ENCODE data around the gene CADM1. TPM values are rescaled to one million over a fixed set of nuclear protein-coding genes. Genes with fewer than 3 reads are reported as not detected.

The CADM1 gene
- total RNA-seq, 4 donors from 2014 or later: 2.9 to 25.7 (median 9.6) TPM

DNA sequence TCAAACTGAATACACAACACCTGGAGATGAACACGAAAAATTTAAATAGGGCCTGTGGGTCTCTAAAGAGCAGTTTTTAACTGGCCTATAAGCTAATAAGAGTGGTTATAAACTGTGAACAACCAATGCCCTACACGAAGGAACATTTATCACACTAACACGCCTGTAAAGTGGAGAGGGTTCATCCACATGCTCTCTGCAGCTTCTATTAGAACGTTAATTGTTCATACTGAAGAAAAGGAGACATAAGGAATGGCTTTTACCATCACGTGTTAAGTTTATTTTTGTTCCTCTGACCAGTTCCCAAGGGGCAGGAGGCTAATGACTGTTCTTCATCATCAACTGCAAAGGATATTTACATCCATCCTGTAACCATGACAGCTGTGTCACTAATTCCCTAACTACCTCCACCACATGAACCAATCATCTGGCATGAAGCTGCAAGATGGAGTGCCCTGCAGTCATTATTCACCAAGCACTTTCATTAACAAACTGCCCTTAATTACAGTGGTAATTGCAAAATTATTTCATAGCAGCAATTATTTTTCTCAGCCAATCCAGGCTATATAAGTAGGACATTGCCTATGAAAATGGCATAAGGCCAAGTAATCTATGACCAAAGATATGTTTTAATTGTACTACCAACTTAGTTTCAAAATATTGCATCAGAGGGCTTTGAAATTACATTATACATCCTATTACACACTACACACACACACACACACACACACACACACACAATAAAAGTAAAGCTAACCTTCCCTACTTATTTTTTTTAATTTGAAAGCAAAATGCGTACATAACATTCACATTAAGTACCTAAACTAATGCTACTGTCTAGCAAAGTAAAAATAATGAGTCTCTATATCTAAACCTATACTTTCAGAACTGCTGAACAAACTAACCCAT lies 186.7 kb downstream of the CADM1 start:
- no peak for TF ChIP-seq CTCF (IDR thresholded peaks at IDR 0.05; ENCODE audit: low read depth)

DNA sequence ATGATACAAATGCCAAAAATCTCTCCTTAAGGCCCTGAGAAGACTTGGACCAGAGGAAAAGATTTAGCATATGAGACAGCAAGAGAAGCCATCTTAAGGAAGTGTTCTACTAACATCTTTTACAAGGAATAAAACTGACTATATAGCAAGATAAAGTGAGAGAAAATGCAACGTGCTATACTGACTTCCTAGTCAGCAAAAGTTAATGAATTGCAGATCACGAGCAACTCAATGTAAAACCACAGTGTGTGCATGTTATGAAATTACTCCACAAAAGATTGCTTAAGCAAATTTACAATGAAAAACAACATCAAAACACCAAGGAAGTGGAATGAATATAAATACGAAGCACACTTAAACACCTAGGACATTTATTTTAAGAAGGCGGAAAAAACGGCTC lies 187.5 kb downstream of the CADM1 start:
- TF ChIP-seq CTCF (IDR thresholded peaks at IDR 0.05; ENCODE audit: low read depth): no peak

GRCh38 chr11:115314330-115314920 lies 189.8 kb downstream of the CADM1 start:
- TF ChIP-seq CTCF (IDR thresholded peaks at IDR 0.05; ENCODE audit: low read depth): no peak

- no peak for TF ChIP-seq CTCF (IDR thresholded peaks at IDR 0.05; ENCODE audit: low read depth)
Measured at GRCh38 chr11:115313224-115313838, 190.9 kb downstream of the CADM1 start.

DNA sequence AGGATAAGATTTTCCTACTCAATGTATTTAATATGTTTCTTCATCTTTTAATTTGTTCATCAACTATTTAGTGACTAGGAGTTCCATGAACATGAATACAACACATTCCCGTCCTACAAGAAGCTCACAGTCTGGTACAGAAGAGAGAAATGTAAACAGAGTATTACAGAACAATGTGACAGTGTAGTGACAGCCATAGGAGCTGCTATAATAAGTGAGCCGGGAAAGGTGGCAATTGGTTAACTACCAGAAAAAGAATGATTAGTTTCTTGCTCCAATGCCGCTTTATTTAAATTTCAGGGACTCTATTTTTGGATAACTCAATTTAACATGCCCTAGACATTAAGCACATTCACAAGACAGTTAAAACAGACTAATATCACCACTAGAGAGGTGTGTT lies 192.3 kb downstream of the CADM1 start:
- TF ChIP-seq CTCF (IDR thresholded peaks at IDR 0.05; ENCODE audit: low read depth): no peak

DNA sequence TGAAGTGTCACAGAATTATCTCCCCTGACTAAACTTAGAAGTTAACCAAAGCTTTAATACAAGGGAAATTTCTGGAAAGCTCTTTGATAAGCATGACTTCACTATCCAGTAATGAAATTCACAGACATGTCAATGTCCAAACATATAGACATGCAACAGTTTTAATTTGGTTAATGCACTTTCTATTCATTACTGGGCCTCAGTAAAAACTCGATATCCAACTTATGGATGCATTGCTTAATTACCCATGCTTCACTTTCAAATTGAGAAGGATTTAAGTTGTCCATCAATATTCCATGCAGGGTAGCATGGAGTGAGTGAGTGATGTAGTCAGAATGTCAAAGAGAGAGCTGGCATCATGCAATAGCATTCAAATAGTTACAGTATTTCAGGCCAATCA lies 197.5 kb downstream of the CADM1 start:
- TF ChIP-seq CTCF (IDR thresholded peaks at IDR 0.05; ENCODE audit: low read depth): no peak
